ENCODE results near the gene PDE2A. TPM values are rescaled to one million over a fixed set of nuclear protein-coding genes. Genes with fewer than 3 reads are reported as not detected.

PDE2A gene
- total RNA-seq, 1 experiment from 2014 or later, result 0.58 TPM

GRCh38 chr11:72693271-72693968 lies 19.2 kb upstream of the PDE2A start:
- Histone ChIP-seq H3K36me3 (ENCODE audit: insufficient read depth, low read length, poor library complexity, severe bottlenecking) (peaks cover 34% of the 10 kb centered on the region), H3K9me3 (ENCODE audit: low read depth, low read length, poor library complexity, severe bottlenecking) (no peaks in the 10 kb centered on the region), H3K4me3 (ENCODE audit: low read depth, low read length, poor library complexity, severe bottlenecking) (no peak overlapping the region), H3K4me1 (ENCODE audit: insufficient read depth, low read length, poor library complexity, severe bottlenecking) (no peaks in the 10 kb centered on the region), H3K27ac (ENCODE audit: low read depth, low read length, poor library complexity, severe bottlenecking) (no peak overlapping the region), H3K27me3 (replicated peaks; ENCODE audit: insufficient read depth, low read depth, low read length, poor library complexity) (no peaks in the 10 kb centered on the region)
- no TSS peak for BruUV-seq (replicated peaks)
- intact Hi-C loops (cut with micrococcal nuclease; ENCODE audit: unreplicated experiment), result no loop called here
- DNase-seq (ENCODE audit: low spot score), result no peak
- CTCF ChIA-PET, result no interaction called here
- no peak for TF ChIP-seq EZH2 (IDR thresholded peaks at IDR 0.05; ENCODE audit: borderline replicate concordance, low read depth, low read length, poor library complexity, severe bottlenecking)
- no peak for TF ChIP-seq CTCF (conservative IDR thresholded peaks at IDR 0.05; ENCODE audit: low read depth, low read length)
- POLR2A ChIA-PET (ENCODE audit: low non-redundant PET), result no interaction called here

- Histone ChIP-seq H3K36me3 (ENCODE audit: insufficient read depth, low read length, poor library complexity, severe bottlenecking) (peaks cover 34% of the 10 kb centered on the region), H3K27me3 (replicated peaks; ENCODE audit: insufficient read depth, low read depth, low read length, poor library complexity) (no peaks in the 10 kb centered on the region), H3K9me3 (ENCODE audit: low read depth, low read length, poor library complexity, severe bottlenecking) (no peaks in the 10 kb centered on the region), H3K4me3 (ENCODE audit: low read depth, low read length, poor library complexity, severe bottlenecking) (no peak overlapping the region), H3K4me1 (ENCODE audit: insufficient read depth, low read length, poor library complexity, severe bottlenecking) (no peaks in the 10 kb centered on the region), H3K27ac (ENCODE audit: low read depth, low read length, poor library complexity, severe bottlenecking) (no peak overlapping the region)
- no TSS peak for BruUV-seq (replicated peaks)
- POLR2A ChIA-PET (ENCODE audit: low non-redundant PET), result no interaction called here
- CTCF ChIA-PET, result no interaction called here
- no peak for DNase-seq (ENCODE audit: low spot score)
- intact Hi-C loops (cut with micrococcal nuclease; ENCODE audit: unreplicated experiment), result no loop called here
- TF ChIP-seq CTCF (conservative IDR thresholded peaks at IDR 0.05; ENCODE audit: low read depth, low read length), result no peak
- no peak for TF ChIP-seq EZH2 (IDR thresholded peaks at IDR 0.05; ENCODE audit: borderline replicate concordance, low read depth, low read length, poor library complexity, severe bottlenecking)
These were observed 18.4 kb upstream of the PDE2A start for GRCh38 chr11:72692498-72693237.

GRCh38 chr11:72690166-72690565 lies 15.9 kb upstream of the PDE2A start:
- Histone ChIP-seq H3K27ac (ENCODE audit: low read depth, low read length, poor library complexity, severe bottlenecking) (no peak overlapping the region), H3K4me1 (ENCODE audit: insufficient read depth, low read length, poor library complexity, severe bottlenecking) (no peaks in the 10 kb centered on the region), H3K4me3 (ENCODE audit: low read depth, low read length, poor library complexity, severe bottlenecking) (no peak overlapping the region), H3K27me3 (replicated peaks; ENCODE audit: insufficient read depth, low read depth, low read length, poor library complexity) (no peaks in the 10 kb centered on the region), H3K9me3 (ENCODE audit: low read depth, low read length, poor library complexity, severe bottlenecking) (no peaks in the 10 kb centered on the region), H3K36me3 (ENCODE audit: insufficient read depth, low read length, poor library complexity, severe bottlenecking) (peaks cover 14% of the 10 kb centered on the region)
- POLR2A ChIA-PET (ENCODE audit: low non-redundant PET), result no interaction called here
- intact Hi-C loops (cut with micrococcal nuclease; ENCODE audit: unreplicated experiment), result no loop called here
- CTCF ChIA-PET, result no interaction called here
- no peak for TF ChIP-seq EZH2 (IDR thresholded peaks at IDR 0.05; ENCODE audit: borderline replicate concordance, low read depth, low read length, poor library complexity, severe bottlenecking)
- no peak for TF ChIP-seq CTCF (conservative IDR thresholded peaks at IDR 0.05; ENCODE audit: low read depth, low read length)
- no peak for DNase-seq (ENCODE audit: low spot score)
- no TSS peak for BruUV-seq (replicated peaks)
